Muscle of back (tissue), 11 donors: ENCODE measurements around the gene PRRT4. TPM values are rescaled to one million over a fixed set of nuclear protein-coding genes. Genes with fewer than 3 reads are reported as not detected.

Experiments used
- DNase-seq, 3 donors: peaks; one replicate each; pipeline versions ENCODE4 v3.0.0 to v3.0.0-alpha.2; 2013
- polyA plus RNA-seq, 10 donors: library from polyadenylated mRNA; unstranded; fragments of 120-200 nt; gene quantifications; one replicate each; pipeline ENCODE4 v1.2.1, GENCODE V29; 2013; ENCODE audit not compliant: insufficient read length in 10 of 10

Gene PRRT4
- polyA plus RNA-seq, 10 donors: 9.3 to 24.4 (median 17.3) TPM

DNA sequence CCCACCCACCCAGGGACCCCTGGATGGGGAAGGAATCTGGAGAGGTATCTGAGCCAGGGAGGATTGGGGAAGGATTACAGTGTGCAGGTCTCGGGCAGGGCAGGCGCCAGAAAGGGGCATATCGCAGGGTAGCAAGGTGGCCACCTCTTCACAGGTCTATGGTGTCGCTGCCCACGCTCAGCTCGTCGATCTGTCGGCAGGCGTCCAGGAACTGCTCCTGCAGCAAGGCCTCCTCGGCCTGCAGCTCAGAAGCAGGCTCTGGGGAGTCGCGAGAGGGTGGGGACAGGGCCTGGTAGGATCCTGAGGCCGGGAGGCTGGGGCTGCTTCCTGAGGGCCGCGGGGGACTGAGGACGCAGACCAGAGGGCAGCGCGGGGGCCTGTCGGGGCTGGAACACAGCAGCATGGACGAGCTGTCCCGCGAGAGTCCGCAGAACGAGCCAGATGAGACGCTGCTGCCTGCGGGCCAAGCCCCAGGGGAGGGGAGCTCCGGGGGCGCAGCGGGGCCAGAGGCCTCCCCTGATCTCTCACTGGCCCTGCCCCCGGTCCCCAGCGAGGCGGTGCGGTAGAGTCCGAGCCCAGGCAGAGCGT is 10.7 kb downstream of the PRRT4 start:
- no peak for DNase-seq

DNA sequence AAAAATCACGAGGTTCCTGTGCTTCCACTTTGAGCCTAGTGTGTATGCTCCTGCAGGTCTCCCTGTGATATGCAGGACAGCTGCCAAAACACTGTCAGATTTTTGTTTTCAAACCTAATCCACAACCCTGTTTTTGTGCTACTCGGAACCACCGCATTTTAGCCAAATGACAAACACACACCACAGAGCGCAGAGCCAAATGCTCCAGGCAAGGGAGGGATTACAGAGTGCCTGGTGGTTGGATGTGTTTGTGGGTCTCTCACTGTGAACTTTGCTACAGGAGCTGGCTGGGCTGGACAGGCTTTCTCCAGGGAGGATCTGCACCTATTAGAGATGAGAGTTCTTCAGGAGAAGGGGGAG is 12.0 kb downstream of the PRRT4 start:
- DNase-seq: peak in 1 of 3 donors; percentile 62

DNA sequence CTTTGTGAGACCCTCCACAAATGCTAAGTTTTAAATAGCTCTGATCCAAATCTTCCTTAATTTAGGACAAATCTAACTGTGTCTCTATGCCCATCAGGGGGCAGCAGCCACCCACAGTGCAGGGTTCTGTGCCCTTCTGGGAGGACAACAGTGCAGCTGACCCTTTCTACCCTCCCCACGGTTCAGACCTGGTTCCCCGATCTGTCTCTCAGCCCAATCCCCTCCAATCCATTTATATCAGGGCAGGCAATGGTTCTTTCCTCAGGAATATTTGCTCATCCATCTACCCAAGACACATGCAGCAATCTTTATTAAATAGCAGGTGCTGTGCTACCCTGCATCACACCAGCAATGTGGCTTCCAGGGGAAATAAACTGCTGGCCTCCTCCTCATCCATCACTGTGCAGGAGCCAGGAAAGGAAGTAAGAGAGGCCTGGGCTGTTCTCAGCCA is 13.8 kb downstream of the PRRT4 start:
- peak in 1 of 3 donors; percentile 47 for DNase-seq

DNA sequence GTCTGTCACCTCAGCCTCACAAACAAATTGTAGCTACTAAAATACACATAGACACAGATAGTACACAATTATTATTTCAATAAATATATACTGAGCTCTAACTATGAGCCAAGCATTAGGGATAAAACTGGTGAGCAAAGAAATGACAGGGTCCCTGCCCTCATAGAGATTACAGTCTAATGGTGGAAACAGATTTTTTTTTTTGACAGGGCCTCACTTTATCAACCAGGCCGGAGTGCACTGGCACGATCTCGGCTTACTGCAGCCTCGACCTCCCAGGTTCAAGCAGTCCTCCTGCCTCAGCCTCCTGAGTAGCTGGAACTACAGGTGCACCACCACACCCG is 17.1 kb downstream of the PRRT4 start:
- no peak for DNase-seq

DNA sequence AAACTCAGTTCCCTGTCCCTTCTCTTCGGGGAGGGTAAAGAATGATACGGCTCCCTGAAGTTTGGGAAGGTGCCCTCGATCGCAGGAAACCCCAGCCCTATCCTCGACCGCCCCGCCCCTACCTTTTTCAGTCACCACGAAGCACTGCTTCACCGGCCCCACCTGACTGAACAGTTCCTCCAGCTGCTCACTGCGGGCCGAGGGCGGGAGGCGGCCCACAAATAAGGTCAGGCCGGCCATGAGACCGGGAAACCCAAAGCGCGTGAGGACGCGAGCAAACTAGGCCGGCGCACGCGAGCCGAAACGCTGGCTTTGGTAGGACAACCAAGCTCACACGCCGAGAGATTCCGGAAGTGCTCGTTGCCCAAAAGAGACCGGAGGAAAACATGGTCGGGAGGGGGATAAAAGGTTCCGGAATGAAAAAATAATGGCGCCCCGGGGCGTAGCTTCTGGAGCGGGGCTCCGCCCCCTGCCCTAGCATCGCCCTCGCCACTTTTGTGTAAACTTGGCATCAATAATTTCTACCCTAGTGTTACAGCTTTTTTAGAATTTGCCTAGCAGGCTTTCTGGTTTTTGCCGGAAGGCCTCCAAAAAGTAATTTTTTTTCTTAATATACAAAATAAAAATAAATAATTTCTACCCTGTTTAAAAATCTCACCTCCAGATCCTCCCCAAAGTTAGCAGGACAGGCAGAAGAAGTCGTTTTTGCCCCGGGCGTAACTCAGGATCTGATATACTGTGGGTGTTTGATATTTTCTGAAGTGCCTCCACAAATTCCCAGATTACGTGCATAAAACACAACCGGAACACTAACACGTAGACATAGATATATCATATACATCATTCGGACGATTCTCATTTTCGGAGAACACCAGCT is 17.7 kb downstream of the PRRT4 start, which contains the start of gene RBM28:
TSS of gene RBM28 (minus strand) at position 355 of the 877 bp plus-strand sequence. CDS start at position 240, 115 bp downstream.
- peak; percentile 93 to 96 (median 94) for DNase-seq

DNA sequence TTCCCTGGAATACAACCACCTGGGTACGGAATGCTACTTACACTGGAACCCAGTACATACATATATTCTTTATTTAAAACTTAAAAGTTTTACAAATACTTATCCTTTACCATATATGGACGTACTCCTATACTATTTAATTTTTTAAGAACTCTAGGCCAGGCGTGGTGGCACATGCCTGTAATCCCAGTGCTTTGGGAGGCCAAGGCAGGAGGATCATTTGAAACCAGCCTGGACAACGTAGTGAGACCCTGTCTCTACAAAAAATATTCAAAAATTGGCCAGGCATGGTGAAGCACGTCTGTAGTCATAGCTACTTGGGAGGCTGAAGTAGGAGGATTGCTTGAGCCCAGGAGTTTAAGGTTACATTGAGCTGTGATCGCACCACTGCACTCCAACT is 19.8 kb downstream of the PRRT4 start:
- no peak for DNase-seq

DNA sequence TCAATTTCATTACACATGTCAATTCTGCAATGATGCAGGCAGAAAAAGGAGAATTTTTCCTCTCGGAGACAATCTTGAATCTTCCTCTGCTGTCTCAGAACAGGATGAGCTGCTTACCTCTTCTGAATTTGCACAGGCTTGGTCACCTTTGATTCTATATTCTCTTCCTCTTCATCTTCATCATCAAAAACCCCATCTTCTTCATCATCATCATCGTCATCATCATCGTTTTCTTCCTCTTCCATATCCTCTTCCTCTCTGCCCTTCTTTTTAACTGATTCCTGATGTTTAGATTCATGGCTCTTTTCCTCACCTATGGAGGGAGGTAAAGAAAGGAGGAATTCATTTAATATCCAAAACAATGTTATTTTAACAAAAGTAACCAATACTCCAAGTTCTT is 25.8 kb downstream of the PRRT4 start:
- no peak for DNase-seq

DNA sequence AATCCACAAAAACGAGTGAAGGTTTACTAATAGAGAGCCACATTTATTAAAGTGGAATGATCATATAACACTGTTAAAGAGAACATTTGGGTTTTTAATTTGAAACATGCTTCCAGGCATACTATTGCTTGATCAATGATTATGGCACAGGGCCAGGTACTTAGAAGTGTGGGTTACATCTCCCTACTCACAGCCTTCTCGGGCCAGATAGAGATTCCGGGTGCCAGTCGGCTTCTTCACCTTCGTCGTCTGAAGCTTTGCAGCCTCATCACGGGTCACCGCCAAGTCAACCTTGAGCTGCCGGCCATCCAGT is 37.2 kb downstream of the PRRT4 start:
- DNase-seq: no peak

DNA sequence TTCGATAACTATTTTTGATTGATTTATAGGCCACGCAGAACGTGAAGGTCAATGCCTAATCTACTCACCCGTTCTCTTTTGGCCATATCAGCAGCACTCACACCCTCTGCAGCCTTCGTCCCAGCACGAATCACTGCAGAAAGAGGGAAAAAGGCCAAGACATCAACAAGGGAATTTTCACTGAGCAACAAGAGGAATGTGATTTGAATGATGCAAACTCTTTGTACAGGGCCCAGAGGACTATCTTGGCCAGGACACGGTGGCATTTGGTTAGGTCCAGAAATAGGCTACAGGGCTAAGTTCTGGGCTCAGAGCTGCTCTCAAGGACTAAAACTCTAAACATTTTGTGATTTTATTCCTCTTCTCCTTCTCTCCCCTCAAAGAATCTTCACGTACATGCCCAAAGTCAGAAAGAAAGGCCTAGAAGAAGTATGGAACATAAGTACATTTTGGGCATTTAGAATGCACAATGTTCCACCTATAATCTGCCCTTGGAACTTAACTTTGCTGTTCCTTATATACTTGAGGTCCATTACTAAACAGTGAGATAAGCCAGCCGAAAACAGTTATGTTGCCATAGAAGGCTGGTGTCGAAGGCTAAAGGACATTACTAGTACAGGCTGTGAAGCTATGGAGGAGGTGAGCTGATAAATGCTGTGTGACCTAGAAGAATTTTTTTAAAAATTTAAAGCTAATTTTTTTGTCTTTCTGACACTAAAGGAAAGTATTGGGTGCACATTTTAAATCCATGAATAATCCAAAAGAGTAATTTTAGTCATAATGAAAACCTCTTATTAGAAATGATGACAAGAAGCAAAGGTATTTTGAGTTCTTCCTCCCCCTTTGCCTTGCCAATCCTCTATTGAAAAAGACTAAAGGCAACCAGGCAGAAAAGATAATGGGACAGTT is 37.8 kb downstream of the PRRT4 start:
- peak in 1 of 3 donors; percentile 12 for DNase-seq

DNA sequence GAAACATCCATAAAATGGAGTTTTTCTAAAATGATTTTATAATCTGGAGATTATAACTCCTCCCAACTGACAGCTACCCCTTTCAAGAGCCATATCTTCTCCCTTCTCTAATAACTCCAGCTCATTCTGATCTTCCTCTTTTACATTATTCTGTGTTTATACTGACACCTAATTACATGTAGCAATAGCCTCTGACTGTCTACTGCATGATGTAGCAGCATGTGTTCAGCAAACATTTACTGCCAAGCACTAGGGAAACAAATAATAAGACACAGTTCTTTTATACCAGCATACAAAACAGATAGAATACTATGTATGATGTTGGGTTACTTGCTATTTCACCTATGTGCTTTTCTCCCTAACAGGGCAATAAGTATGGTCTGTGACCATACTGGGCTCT is 38.5 kb downstream of the PRRT4 start:
- no peak for DNase-seq

DNA sequence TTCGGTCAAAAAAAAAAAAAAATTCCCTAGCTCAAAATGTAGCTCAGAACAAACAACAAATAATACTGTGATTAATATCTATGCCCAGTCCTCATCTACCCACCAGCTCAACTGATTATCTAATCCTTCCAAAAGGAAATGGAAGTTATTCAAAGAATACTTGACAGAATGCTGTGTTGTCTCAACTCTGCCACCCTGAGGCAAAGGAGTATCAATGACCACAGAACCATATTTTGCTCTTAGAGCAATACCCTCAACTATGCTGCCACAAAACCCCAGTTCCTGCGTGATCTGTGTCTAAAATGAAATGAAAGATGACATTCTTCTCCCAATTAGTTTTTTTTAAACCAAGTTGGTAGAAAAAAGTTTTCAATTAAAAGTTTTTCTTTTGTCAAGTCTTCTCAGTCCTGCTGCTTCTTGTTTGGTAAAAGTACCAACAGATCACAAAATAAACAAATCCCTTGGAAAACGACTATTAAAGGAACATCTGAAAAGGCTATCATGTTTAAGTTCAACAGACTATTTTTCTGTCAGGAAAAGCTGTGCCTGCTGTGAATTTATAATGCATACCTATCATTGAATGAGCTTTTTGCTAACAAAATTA is 39.3 kb downstream of the PRRT4 start:
- DNase-seq: no peak

DNA sequence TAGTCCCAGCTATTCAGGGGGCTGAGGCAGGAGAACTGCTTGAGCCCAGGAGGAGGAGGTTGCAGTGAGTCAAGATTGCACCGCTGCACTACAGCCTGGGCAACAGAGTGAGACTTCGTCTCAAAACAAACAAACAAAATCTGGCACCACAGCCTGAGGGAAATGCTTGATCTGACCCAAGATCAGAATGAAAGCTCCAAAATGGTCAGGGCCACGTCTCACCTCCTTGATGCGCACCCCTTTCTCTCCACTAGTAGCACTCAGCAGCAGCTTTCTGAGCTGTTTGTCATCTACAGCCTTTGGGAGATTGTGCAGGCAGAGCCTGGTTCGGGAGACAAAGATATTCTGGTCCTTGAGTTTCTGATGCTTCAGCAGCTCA is 40.5 kb downstream of the PRRT4 start:
- DNase-seq: no peak

DNA sequence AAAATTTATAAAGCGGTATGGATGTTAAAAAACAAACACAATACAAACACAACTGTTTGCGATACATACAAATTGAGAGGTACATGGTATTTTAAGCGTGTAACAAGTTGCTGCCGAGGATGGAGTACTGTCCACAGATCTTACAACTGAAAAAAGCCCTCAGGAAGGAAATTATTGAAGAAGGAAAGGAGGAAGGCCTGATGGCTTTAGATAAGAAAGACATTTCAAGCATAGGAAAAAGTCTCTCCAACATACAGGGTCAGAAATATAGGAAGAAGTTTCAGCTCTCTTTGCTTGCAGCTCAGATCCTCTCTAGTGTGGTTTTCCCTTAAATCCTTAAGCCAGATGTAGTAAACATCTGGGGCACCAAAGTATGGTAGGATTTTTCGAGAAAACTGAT is 42.8 kb downstream of the PRRT4 start:
- DNase-seq: no peak

DNA sequence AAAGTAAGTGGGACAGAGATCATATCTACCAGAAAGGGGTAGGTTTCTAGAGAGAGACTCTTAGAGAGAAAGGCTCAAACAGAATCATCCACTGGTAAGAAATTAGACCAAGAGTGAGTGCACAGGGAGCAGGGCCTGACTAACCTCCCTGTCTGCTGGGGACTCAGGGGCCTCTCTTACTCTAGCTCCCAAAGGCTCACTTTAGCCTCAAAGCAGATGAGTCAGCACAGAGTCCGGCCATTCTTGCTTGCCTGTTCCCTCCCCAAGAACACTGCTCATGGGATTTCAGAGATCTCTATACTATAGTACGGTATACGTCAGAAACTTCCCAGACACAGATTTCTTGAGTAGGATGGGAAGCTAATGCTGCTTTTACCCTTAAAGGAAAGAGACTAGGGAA is 50.5 kb downstream of the PRRT4 start:
- DNase-seq: no peak

DNA sequence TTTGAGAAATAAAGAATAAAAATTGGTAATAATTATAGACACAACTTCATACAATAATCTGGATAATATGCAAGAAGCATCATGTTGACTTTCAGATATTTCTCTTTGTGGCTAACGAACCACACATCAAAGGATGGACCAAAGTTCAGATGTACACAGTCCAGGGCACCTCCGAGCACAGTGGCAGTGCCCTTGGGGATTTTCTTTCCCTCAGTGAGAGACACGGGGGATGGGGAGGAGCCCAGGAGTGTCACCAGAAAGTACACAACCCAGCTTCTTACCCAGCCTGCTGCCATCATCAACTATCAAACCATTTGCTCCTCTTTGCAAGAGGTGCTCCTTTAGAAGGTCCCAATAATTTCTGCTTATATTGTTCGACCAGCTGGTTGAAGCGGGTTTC is 51.0 kb downstream of the PRRT4 start:
- DNase-seq: no peak

DNA sequence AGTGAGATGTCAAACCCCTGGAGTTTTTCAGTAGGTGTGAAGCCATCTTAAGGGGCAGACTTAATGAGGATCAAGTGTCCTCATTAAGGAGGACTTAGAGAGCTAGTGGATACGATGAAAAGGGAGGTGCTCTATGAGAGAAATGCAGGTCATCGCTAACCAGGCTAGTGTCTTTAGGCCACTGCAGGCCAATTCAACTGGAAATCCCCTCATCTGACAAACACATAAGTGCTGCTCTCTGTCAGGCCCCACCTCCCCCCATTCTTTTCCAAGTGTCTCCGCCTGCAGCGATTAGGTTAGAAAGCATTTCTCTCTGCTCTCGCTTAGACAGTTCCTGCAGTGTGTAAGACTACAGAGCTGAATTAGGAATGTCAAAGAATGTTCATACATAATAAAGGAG is 51.5 kb downstream of the PRRT4 start:
- DNase-seq: no peak

DNA sequence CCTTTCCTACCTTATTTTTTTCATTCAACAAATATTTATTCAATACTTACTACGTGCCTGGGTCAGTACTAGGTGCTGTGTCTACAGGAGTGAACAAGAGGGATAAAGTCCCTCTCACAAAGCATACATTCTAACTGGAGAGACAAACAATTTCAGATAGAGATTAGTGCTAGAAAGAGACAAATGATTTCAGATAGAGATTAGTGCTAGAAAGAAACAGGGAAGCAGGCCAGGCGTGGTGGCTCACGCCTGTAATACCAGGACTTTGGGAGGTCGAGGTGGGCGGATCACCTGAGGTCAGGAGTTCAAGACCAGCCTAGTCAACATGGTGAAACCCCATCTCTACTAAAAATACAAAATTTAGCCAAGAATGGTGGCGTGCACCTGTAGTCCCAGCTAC is 52.4 kb downstream of the PRRT4 start:
- no peak for DNase-seq

DNA sequence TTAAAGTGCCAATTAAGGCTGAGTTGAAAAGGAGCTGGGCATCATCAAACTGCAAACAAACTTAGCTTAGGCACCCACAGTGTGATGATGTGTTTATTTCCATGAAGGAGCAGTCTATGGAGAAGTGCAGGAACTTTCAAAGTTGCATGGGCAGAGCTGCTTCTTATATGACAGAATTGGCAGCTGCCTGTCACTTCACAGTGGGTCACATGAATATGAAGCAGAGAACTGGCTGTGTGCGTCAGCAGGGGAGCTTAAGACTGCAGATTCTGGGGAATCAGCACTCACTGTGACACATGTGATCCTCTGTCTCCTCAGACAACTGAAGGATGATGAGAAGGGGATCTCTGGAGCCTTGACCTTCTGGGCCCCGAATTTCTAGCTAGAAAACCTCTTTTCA is 54.4 kb downstream of the PRRT4 start:
- DNase-seq: no peak

DNA sequence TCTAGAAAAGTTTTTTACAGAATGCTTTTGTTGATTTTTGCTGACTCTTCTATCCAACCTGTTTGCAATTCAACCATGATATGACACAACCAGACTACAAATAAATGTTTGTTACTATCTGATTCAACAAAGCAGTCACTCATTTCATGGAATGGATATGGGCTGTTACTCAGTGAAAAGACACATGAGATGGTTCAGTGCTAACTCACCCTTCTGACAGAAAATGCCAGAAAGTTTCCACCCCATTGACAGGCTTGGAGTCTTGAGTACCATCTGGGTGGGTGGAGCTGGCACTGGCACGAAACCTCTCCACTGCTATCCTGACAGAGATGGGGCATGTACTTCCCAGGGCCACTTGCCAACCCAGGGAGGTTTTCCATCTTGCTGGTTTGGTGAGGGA is 57.3 kb downstream of the PRRT4 start:
- no peak for DNase-seq

DNA sequence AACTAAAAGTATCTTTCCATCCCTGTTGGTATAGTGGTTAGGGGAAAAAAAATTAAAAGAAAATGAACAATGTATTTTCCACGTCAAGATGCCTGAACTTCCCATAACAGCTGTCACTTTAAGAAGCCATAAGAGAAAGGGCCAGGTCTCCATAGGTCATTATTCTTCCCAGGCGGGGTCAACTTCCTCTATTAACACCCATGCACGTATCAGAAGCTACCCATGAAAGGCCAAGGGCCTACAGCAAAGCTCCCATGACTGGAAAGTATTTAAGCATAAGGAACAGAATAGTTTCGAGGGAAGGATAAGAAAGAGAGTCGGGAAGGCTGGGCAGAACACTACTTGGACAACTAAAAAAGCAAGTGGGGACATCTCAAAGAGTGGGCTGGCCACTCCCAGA is 57.8 kb downstream of the PRRT4 start:
- no peak for DNase-seq

DNA sequence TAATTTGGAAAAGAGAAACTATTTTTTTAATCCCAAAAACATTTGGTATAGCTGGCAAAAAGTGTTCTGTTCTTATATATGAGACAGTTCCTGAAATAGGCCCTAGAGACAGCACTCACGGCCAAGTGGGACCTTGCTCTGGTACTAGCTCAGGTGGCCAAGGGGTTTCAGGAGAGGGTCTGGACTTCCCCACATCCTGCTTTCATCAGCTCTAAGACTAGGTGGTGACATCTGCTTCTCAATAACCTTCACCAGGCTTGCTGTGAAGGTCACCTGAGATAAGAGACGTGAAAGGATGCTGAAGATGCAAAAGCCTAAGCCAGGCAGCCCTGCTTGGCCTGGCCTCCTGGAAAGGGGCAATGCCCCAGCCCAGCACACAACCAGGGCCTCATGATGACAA is 58.4 kb downstream of the PRRT4 start:
- DNase-seq: no peak

DNA sequence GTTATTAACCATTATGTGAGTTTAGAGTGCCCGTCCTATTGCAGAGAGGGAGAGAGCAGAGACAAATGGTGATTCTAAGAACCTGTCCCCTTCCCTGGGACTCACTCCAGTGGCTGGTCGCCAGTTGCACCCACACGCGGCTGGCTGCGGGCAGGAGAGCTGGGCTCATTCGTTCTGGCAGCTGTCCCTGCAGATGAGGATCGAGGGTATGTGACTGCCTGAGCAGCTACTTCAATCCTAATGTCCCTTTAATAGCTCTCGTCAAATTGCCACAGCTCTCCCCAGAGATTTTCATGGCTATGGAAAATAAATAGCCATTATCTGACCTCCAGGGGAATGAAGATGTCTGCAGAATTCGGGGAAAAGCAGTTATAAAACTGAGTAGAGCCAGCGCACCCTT is 59.4 kb downstream of the PRRT4 start:
- peak in 1 of 3 donors; percentile 9 for DNase-seq
